ENCODE measurements around the gene IL22RA2.

DNA sequence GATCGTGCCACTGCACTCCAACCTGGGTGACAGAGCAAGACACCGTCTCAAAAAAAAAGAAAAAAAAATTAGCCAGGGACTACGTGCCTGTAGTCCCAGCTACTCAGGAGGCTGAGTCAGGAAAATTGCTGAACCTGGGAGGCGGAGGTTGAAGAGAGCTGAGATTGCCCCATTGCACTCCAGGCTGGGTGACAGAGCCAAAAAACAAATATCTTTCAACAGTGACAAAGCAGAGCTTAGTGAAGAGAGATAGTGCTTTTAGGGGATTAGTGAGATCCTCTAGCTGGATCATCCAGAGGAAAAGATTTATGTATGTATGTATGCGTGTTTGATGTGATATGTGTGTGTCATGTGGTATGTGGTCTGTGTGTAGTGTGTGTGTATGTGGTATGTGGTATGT is 56.6 kb downstream of the IL22RA2 start:
- TF ChIP-seq, protein P1, sequence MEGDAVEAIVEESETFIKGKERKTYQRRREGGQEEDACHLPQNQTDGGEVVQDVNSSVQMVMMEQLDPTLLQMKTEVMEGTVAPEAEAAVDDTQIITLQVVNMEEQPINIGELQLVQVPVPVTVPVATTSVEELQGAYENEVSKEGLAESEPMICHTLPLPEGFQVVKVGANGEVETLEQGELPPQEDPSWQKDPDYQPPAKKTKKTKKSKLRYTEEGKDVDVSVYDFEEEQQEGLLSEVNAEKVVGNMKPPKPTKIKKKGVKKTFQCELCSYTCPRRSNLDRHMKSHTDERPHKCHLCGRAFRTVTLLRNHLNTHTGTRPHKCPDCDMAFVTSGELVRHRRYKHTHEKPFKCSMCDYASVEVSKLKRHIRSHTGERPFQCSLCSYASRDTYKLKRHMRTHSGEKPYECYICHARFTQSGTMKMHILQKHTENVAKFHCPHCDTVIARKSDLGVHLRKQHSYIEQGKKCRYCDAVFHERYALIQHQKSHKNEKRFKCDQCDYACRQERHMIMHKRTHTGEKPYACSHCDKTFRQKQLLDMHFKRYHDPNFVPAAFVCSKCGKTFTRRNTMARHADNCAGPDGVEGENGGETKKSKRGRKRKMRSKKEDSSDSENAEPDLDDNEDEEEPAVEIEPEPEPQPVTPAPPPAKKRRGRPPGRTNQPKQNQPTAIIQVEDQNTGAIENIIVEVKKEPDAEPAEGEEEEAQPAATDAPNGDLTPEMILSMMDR (IDR thresholded peaks at IDR 0.05), result no peak
- TF ChIP-seq POLR2A (IDR thresholded peaks at IDR 0.05), result no peak

Data from testis (tissue), 2 donors.